Natural killer cell (primary cell): ENCODE measurements around the gene GIGYF1. TPM values are rescaled to one million over a fixed set of nuclear protein-coding genes. Genes with fewer than 3 reads are reported as not detected.
"Not testable (repeated sequence)": the region's sequence is repeated elsewhere in the genome, so short reads cannot be mapped to it uniquely, and the experiment has no call there.

ENCODE experiments used
- ATAC-seq, 3 donors: fragments of 150-1000 bp in 2 of 3; fragments of 200-7000 bp in 1 of 3; cut with Tn5 transposase; 1 replicate in 1 of 3; 2 replicates in 2 of 3; pipeline ENCODE4 v1.10.0; 2021; ENCODE audit warnings: mild to moderate bottlenecking in 2 of 3, moderate library complexity in 2 of 3
- DNase-seq, 2 donors: peaks; one replicate each; pipeline versions ENCODE4 v3.0.0 to v3.0.0-alpha.2; 2013 to 2021; ENCODE audit warnings: mixed read lengths in 1 of 2
- H3K27ac ChIP-seq: one replicate; pipeline ENCODE4 v1.5.1; 2013; ENCODE audit warnings: mild to moderate bottlenecking, low read length
- H3K27me3 ChIP-seq: one replicate; pipeline ENCODE4 v1.6.1; 2013; ENCODE audit warnings: low read length; ENCODE audit not compliant: control insufficient read depth, insufficient read depth
- H3K36me3 ChIP-seq: one replicate; pipeline ENCODE4 v1.6.1; 2013; ENCODE audit warnings: low read length; ENCODE audit not compliant: control insufficient read depth, insufficient read depth
- H3K4me1 ChIP-seq: one replicate; pipeline ENCODE4 v1.6.1; 2013; ENCODE audit warnings: low read length; ENCODE audit not compliant: control insufficient read depth, insufficient read depth
- H3K4me3 ChIP-seq: one replicate; pipeline ENCODE4 v1.5.1; 2013; ENCODE audit warnings: low read length
- H3K9me3 ChIP-seq: one replicate; pipeline ENCODE4 v1.6.1; 2013; ENCODE audit warnings: low read length; ENCODE audit not compliant: control insufficient read depth, insufficient read depth
- H3K27ac Mint-ChIP-seq, 2 donors: one replicate each; pipeline ENCODE4 v1.8.0; 2022; ENCODE audit warnings: mild to moderate bottlenecking in 2 of 2, mixed read lengths in 2 of 2, moderate library complexity in 1 of 2
- H3K27me3 Mint-ChIP-seq, 2 donors: one replicate each; pipeline ENCODE4 v1.8.0; 2022; ENCODE audit warnings: low read depth in 2 of 2, mixed read lengths in 2 of 2
- H3K36me3 Mint-ChIP-seq: one replicate; pipeline ENCODE4 v1.8.0; 2022; ENCODE audit warnings: mixed read lengths
- H3K4me1 Mint-ChIP-seq, 2 donors: one replicate each; pipeline ENCODE4 v1.8.0; 2022; ENCODE audit warnings: mixed read lengths in 2 of 2
- H3K4me3 Mint-ChIP-seq: one replicate; pipeline ENCODE4 v1.8.0; 2022; ENCODE audit warnings: mild to moderate bottlenecking, moderate library complexity, mixed read lengths
- H3K9me3 Mint-ChIP-seq, 2 donors: one replicate each; pipeline ENCODE4 v1.8.0; 2022; ENCODE audit warnings: mixed read lengths in 2 of 2
- WGBS: methylation state at CpG from one replicate; pipeline ENCODE4 v1.1.7; 2013; ENCODE audit warnings: missing lambda C conversion rate; ENCODE audit not compliant: insufficient coverage; 5-methylcytosine and 5-hydroxymethylcytosine counted together
- intact Hi-C: fragments of 100-400 bp; cut with micrococcal nuclease; formaldehyde crosslinking; loops from one replicate; pipeline ENCODE4 v1.14.2; 2022
- total RNA-seq, 4 donors: library from RNA; stranded (reverse); fragments of 120-200 nt in 1 of 4; gene quantifications; one replicate each; pipeline versions ENCODE4 v1.2.3 to v1.2.4, GENCODE V29; 2013 to 2022
- TF ChIP-seq, protein P1 (sequence below): fragments of 200-600 bp; IDR thresholded peaks from one replicate; pipeline ENCODE4 v1.8.0; 2022; ENCODE audit warnings: antibody characterized with exemption

Gene GIGYF1
- total RNA-seq, 3 donors from 2014 or later (not counting 1 experiment from before 2014, with no cell fraction given), result 92.0 to 102 (median 101) TPM

DNA sequence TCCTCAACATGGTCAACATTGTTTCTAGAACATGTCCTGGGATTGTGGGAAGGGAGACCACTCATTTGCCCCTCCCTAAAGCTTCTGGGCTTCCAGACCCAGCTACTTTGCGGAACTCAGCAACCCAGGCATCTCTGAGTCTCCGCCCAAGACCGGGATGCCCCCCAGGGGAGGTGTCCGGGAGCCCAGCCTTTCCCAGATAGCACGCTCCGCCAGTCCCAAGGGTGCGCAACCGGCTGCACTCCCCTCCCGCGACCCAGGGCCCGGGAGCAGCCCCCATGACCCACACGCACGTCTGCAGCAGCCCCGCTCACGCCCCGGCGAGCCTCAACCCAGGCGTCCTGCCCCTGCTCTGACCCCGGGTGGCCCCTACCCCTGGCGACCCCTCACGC, 26.2 kb upstream of the GIGYF1 start, which contains the start of gene EPO:
Gene EPO, plus strand, starts transcription at position 190 of the 392 bp plus-strand sequence. CDS start 513 bp downstream, outside the sequence.
- Histone ChIP-seq H3K27ac (no peak within 1 kb of the TSS), H3K4me3 (no peak within 1 kb of the TSS), H3K27me3 (peaks cover 17% of the 10 kb centered on the region), H3K9me3 (peaks cover 4% of the 10 kb centered on the region), H3K4me1 (peaks cover 3% of the 10 kb centered on the region), H3K36me3 (no peaks in the 10 kb centered on the region)
- Mint-ChIP-seq H3K9me3 (peaks cover 0 to 5% of the 10 kb centered on the region in 2 donors), H3K27me3 (peaks cover 38 to 39% of the 10 kb centered on the region in 2 donors), H3K4me1 (peaks cover 4 to 5% of the 10 kb centered on the region in 2 donors), H3K27ac (no peak within 1 kb of the TSS), H3K36me3 (no peaks in the 10 kb centered on the region), H3K4me3 (no peak within 1 kb of the TSS)
- ATAC-seq, result no peak
- TF ChIP-seq, protein P1, sequence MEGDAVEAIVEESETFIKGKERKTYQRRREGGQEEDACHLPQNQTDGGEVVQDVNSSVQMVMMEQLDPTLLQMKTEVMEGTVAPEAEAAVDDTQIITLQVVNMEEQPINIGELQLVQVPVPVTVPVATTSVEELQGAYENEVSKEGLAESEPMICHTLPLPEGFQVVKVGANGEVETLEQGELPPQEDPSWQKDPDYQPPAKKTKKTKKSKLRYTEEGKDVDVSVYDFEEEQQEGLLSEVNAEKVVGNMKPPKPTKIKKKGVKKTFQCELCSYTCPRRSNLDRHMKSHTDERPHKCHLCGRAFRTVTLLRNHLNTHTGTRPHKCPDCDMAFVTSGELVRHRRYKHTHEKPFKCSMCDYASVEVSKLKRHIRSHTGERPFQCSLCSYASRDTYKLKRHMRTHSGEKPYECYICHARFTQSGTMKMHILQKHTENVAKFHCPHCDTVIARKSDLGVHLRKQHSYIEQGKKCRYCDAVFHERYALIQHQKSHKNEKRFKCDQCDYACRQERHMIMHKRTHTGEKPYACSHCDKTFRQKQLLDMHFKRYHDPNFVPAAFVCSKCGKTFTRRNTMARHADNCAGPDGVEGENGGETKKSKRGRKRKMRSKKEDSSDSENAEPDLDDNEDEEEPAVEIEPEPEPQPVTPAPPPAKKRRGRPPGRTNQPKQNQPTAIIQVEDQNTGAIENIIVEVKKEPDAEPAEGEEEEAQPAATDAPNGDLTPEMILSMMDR, result no peak
- no peak for DNase-seq
- WGBS, result 5% methylated on average over 21 of the region's 21 CpGs
- intact Hi-C loops, result no loop called here

DNA sequence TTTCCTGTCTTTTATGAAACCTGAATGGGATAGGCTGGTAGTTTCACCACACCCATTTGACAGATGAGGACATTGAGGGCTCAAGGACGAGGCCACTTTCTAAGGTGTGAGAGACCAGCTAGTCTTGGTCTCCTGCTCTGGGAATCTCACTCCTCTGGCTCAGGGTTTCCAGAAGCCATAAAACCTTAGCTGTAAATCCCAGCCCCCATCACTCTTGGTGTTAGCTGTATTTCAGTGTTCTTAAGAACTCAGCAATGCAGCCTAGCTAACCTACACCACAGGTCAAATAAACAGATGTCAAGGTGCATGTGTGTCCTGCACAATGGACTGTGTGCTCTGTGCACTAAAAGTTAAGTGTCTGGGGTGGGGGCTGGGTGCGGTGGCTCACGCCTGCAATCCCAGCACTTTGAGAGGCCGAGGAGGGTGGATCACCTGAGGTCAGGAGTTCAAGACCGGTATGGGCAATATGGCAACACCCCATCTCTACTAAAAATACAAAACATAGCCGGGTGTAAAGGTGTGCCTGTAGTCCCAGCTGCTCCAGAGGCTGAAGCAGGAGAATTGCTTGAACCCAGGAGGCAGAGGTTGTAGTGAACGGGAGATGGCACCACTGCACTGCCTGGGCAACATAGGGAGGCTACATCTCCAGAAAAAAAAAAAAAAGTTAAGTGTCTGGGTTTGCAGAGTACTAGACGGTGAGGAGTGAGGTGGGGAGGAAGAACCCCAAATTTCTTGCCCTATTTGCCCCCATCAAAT, 25.7 kb upstream of the GIGYF1 start:
- DNase-seq (no peak), ATAC-seq (no peak)
- Histone ChIP-seq H3K4me3 (no peak overlapping the region), H3K36me3 (no peaks in the 10 kb centered on the region), H3K27ac (no peak overlapping the region), H3K9me3 (peaks cover 4% of the 10 kb centered on the region), H3K27me3 (peaks cover 17% of the 10 kb centered on the region), H3K4me1 (no peaks in the 10 kb centered on the region)
- no peak overlapping the region for H3K27ac Mint-ChIP-seq
- TF ChIP-seq, protein P1, result no peak
- intact Hi-C loops, result no loop called here
- no peak overlapping the region for H3K4me3 Mint-ChIP-seq
- no peaks in the 10 kb centered on the region for H3K36me3 Mint-ChIP-seq
- peaks cover 0 to 5% of the 10 kb centered on the region in 2 donors for H3K9me3 Mint-ChIP-seq
- no peaks in the 10 kb centered on the region for H3K4me1 Mint-ChIP-seq
- H3K27me3 Mint-ChIP-seq, result peaks cover 38 to 39% of the 10 kb centered on the region in 2 donors
- WGBS, result 71% methylated on average over 6 of the region's 8 CpGs

DNA sequence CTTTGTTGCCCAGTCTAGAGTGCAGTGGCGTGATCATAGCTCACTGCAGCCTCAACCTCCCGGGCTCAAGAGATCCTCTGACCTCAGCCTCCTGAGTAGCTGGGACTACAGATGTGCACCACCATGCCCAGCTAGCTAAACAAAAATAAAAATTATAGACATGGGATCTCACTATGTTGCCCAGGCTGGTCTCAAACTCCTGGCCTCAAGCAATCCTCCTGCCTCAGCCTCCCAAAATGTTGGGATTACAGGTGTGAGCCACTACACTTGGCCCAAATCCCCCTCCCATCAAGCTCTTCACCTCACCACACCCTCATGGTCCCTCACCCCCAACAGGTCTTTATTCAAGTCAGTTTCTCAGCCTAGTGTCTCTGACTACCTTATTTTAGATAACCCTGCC, 23.0 kb upstream of the GIGYF1 start:
- H3K4me1 Mint-ChIP-seq, intact Hi-C loops, H3K9me3 ChIP-seq, H3K4me3 ChIP-seq, H3K27ac ChIP-seq, ATAC-seq, H3K36me3 Mint-ChIP-seq, H3K36me3 ChIP-seq, H3K9me3 Mint-ChIP-seq, H3K4me3 Mint-ChIP-seq, DNase-seq, H3K27ac Mint-ChIP-seq, H3K4me1 ChIP-seq: not testable (repeated sequence)
- peaks cover 17% of the 10 kb centered on the region for H3K27me3 ChIP-seq
- WGBS, result 96% methylated on average over 2 of the region's 2 CpGs
- peaks cover 30 to 38% of the 10 kb centered on the region in 2 donors for H3K27me3 Mint-ChIP-seq

DNA sequence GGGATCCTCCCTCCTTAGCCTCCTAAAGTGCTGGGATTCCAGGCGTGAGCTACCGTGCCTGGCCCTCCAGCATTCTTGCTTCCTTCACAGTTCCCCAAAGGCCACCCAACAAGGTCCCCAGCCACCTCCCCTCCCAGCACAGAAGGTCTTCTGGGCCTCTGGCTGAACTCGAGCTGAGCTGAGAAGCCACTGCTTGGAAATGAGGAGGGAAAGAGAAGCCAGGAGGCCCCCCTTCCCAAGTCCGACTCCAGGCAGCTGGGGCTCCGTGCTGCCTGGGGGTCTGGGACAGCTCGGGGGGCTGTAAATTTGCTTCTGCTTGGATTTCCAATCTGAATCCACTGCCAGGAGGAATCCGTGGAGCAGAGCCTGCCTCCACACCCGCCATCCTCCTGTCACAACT, 20.7 kb upstream of the GIGYF1 start:
- DNase-seq (no peak), ATAC-seq (no peak)
- peaks cover 4% of the 10 kb centered on the region for H3K9me3 ChIP-seq
- Mint-ChIP-seq H3K27me3 (peaks cover 15 to 23% of the 10 kb centered on the region in 2 donors), H3K27ac (no peak overlapping the region), H3K4me3 (no peak overlapping the region), H3K36me3 (no peaks in the 10 kb centered on the region), H3K4me1 (no peaks in the 10 kb centered on the region), H3K9me3 (peaks cover 0 to 5% of the 10 kb centered on the region in 2 donors)
- H3K36me3 ChIP-seq, result no peaks in the 10 kb centered on the region
- TF ChIP-seq, protein P1, result no peak
- H3K27ac ChIP-seq, result no peak overlapping the region
- WGBS, result 85% methylated on average over 8 of the region's 8 CpGs
- peaks cover 4% of the 10 kb centered on the region for H3K27me3 ChIP-seq
- no peaks in the 10 kb centered on the region for H3K4me1 ChIP-seq
- intact Hi-C loops, result no loop called here
- H3K4me3 ChIP-seq, result no peak overlapping the region
